Spinal cord (tissue), 10 donors: ENCODE results near the gene VDAC1. TPM values are rescaled to one million over a fixed set of nuclear protein-coding genes. Genes with fewer than 3 reads are reported as not detected.

Experiments
- DNase-seq, 6 donors: peaks; one replicate each; pipeline versions ENCODE4 v3.0.0 to v3.0.0-alpha.2; 2013 to 2015; ENCODE audit warnings: low spot score in 6 of 6, low read depth in 4 of 6
- H3K27ac ChIP-seq: one replicate; pipeline ENCODE4 v1.5.1; 2013; ENCODE audit warnings: low read depth, low read length, control low read depth
- H3K27me3 ChIP-seq: one replicate; pipeline ENCODE4 v1.6.1; 2013; ENCODE audit warnings: low read length; ENCODE audit not compliant: control insufficient read depth, insufficient read depth
- H3K36me3 ChIP-seq: one replicate; pipeline ENCODE4 v1.6.1; 2013; ENCODE audit warnings: low read length; ENCODE audit not compliant: control insufficient read depth, insufficient read depth
- H3K4me1 ChIP-seq: one replicate; pipeline ENCODE4 v1.6.1; 2013; ENCODE audit warnings: low read length; ENCODE audit not compliant: control insufficient read depth, insufficient read depth
- H3K4me3 ChIP-seq: one replicate; pipeline ENCODE4 v1.5.1; 2013; ENCODE audit warnings: low read depth, low read length, control low read depth
- H3K9me3 ChIP-seq: one replicate; pipeline ENCODE4 v1.6.1; 2013; ENCODE audit warnings: low read length; ENCODE audit not compliant: control insufficient read depth, insufficient read depth
- WGBS: methylation state at CpG from one replicate; pipeline ENCODE4 v1.1.5; 2013; ENCODE audit warnings: missing lambda C conversion rate; ENCODE audit not compliant: insufficient coverage; 5-methylcytosine and 5-hydroxymethylcytosine counted together
- polyA plus RNA-seq, 2 donors: library from polyadenylated mRNA; unstranded; fragments of 120-200 nt; gene quantifications; one replicate each; pipeline ENCODE4 v1.2.1, GENCODE V29; 2013; ENCODE audit not compliant: insufficient read length in 2 of 2
- total RNA-seq, 2 donors: library from RNA; depleted of rRNA in 1 of 2; stranded (reverse); fragments of 120-200 nt in 1 of 2; fragments of >200 nt in 1 of 2; gene quantifications; one replicate each; pipeline versions ENCODE4 v1.2.3 to v1.2.4, GENCODE V29; 2013 to 2014
- donor health status: healthy.

Gene VDAC1
- total and polyA plus RNA-seq, 4 donors, result 180 to 230 (median 218) TPM

DNA sequence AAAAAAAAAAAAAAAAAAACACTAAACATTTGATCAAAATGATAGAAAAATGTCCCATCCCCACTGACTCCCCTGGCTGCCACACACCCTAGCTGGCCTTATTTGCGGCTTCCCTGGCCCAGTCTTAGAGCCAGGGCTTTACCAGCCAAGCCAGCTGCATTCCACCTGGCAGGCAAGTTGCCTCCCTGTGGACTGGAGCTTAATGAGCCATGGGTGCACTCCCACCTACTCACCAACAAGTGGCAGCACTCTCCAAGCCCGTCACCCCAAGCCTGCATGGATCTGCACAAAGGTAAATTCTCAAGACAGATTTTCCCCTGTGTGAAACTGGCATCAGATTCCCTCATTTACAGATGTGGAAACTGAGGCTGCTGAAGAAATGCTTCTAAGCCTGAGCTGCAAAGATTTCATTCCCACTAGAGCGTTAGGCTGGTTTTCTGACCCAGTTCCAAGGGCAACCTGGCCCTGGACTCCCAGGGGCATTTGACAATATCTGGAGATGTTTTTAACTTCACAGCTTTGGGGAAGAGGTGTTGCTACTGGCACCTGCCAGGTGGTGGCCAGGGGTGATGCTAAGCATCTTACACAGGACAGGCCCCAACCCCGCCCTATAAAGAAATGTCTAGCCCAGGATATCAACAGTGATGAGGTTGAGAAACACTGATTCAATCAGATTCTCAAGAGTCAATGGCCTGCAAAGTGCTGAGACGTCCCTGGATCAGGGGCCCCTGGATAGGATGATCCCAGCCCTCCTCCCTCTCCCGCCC, 21.9 kb upstream of the VDAC1 start:
- WGBS, result 68% methylated on average over 6 of the region's 6 CpGs
- H3K4me3 ChIP-seq, result no peak overlapping the region
- no peaks in the 10 kb centered on the region for H3K36me3 ChIP-seq
- H3K27me3 ChIP-seq, result no peaks in the 10 kb centered on the region
- H3K9me3 ChIP-seq, result no peaks in the 10 kb centered on the region
- peak in 2 of 6 donors; percentile 37 to 43 for DNase-seq
- H3K27ac ChIP-seq, result no peak overlapping the region
- no peaks in the 10 kb centered on the region for H3K4me1 ChIP-seq

GRCh38 chr5:134025786-134026185, 21.0 kb upstream of the VDAC1 start:
- no peak for DNase-seq
- WGBS, result 100% methylated on average over 2 of the region's 5 CpGs
- H3K27me3 ChIP-seq, result no peaks in the 10 kb centered on the region
- no peak overlapping the region for H3K27ac ChIP-seq
- H3K4me3 ChIP-seq, result no peak overlapping the region
- H3K36me3 ChIP-seq, result no peaks in the 10 kb centered on the region
- H3K4me1 ChIP-seq, result no peaks in the 10 kb centered on the region
- H3K9me3 ChIP-seq, result no peaks in the 10 kb centered on the region

GRCh38 chr5:134024811-134025210, 20.0 kb upstream of the VDAC1 start:
- H3K4me3 ChIP-seq, result no peak overlapping the region
- H3K27me3 ChIP-seq, result no peaks in the 10 kb centered on the region
- no peak overlapping the region for H3K27ac ChIP-seq
- no peaks in the 10 kb centered on the region for H3K4me1 ChIP-seq
- no peaks in the 10 kb centered on the region for H3K9me3 ChIP-seq
- WGBS, result 100% methylated on average over 1 of the region's 2 CpGs
- DNase-seq, result no peak
- no peaks in the 10 kb centered on the region for H3K36me3 ChIP-seq

- WGBS, result 100% methylated on average over 1 of the region's 4 CpGs
- H3K27ac ChIP-seq, result no peak overlapping the region
- H3K27me3 ChIP-seq, result no peaks in the 10 kb centered on the region
- no peak for DNase-seq
- H3K4me3 ChIP-seq, result no peak overlapping the region
- H3K36me3 ChIP-seq, result no peaks in the 10 kb centered on the region
- H3K4me1 ChIP-seq, result no peaks in the 10 kb centered on the region
- H3K9me3 ChIP-seq, result no peaks in the 10 kb centered on the region
Measured at GRCh38 chr5:134022333-134022732, 17.6 kb upstream of the VDAC1 start.

- Histone ChIP-seq H3K4me1 (no peaks in the 10 kb centered on the region), H3K4me3 (no peak overlapping the region), H3K36me3 (no peaks in the 10 kb centered on the region), H3K9me3 (no peaks in the 10 kb centered on the region), H3K27ac (no peak overlapping the region), H3K27me3 (no peaks in the 10 kb centered on the region)
- WGBS, result 82% methylated on average over 4 of the region's 4 CpGs
- no peak for DNase-seq
Measured at GRCh38 chr5:134020188-134020587, 15.4 kb upstream of the VDAC1 start.

GRCh38 chr5:134019636-134020035, 14.9 kb upstream of the VDAC1 start:
- H3K9me3 ChIP-seq, result no peaks in the 10 kb centered on the region
- WGBS, result 100% methylated on average over 1 of the region's 4 CpGs
- H3K4me3 ChIP-seq, result no peak overlapping the region
- no peaks in the 10 kb centered on the region for H3K36me3 ChIP-seq
- no peak for DNase-seq
- no peaks in the 10 kb centered on the region for H3K4me1 ChIP-seq
- H3K27ac ChIP-seq, result no peak overlapping the region
- no peaks in the 10 kb centered on the region for H3K27me3 ChIP-seq

DNA sequence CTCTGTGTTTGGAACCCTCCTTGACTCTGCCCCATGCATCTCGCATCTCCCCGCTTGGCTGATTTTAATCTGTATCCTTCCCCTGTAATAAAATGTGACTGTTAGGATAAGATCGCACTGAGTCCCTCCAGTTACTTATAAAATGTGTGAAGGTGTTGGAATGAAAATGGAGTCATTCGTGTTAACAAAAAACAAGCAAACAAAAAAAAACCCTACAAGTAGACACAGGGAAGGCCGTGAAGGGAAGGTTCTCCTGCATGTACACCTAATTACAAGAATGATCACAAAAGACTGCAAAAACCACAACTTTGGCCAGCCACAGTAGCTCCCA, 14.2 kb upstream of the VDAC1 start:
- Histone ChIP-seq H3K27me3 (no peaks in the 10 kb centered on the region), H3K4me3 (no peak overlapping the region), H3K36me3 (no peaks in the 10 kb centered on the region), H3K27ac (no peak overlapping the region), H3K9me3 (no peaks in the 10 kb centered on the region), H3K4me1 (no peaks in the 10 kb centered on the region)
- DNase-seq, result no peak
- WGBS, result no CpG with 5 or more reads among the region's 5 CpGs

DNA sequence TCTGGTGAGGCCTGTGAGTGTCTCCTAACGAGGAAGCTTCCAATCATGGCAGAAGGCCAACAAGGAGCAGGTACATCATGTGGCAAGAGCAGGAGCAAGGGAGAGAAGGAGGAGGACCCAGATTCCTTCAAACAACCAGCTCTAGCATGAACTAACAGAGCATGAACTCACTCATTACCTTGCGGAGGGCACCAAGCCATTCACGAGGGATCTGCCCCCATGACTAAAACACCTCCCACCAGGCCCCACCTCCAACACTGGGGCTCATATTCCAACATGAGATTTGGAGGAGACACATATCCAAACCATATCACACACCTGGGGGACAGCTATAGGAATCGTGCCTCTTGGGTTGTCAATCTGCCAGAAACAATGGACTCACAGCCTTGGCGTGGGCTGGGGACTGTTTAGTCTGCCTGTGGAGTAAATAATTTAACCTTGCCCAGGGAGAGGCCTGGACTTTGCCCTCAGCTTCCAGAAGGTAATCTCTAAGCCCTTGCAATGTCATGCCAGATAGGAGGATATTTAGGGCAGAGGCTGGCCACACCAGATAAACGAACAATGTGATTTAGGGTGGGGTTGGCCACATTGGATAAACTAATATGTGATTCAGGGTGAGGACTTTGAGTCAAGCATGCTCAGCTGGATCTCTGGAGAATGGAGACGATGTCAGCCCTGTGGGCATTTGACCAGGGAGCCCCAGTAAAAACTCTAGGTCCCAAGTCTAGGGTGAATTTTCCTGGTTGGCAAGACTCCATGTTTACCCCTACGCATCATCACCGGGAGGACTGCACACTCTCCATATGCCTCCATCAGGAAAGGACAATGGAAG, 13.6 kb upstream of the VDAC1 start:
- H3K27ac ChIP-seq, result no peak overlapping the region
- WGBS, result 85% methylated on average over 6 of the region's 9 CpGs
- no peak overlapping the region for H3K4me3 ChIP-seq
- H3K27me3 ChIP-seq, result no peaks in the 10 kb centered on the region
- H3K9me3 ChIP-seq, result no peaks in the 10 kb centered on the region
- H3K36me3 ChIP-seq, result no peaks in the 10 kb centered on the region
- DNase-seq, result no peak
- H3K4me1 ChIP-seq, result no peaks in the 10 kb centered on the region

DNA sequence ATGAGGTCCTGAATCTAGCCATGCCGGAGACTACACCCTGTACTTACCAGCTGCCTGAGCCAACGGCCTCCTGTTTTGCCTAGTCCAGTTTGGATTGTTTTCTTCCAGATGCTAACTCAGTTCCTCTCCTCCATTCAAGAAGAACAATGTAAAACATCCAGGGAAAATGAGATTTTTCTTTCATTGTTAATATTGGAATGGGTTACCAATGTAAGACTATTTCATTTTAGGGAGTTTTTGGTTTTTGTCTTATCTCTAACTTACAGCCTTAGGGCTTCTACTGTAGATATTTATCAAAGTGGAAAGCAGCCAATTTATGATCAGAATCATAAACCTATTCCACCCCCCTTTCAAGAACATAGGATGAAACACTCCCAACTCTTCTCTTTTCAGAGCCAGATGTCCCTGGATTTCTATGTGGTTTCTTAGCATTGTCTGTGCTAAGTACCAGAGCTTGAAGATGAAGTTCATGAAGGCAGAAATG, 3.5 kb upstream of the VDAC1 start:
- WGBS, result 33% methylated on average over 1 of the region's 2 CpGs
- H3K4me1 ChIP-seq, result peaks cover 25% of the 10 kb centered on the region
- DNase-seq, result no peak

More for the DNA sequence above, 3.5 kb upstream of the VDAC1 start:
- H3K36me3 ChIP-seq, result no peaks in the 10 kb centered on the region
- H3K9me3 ChIP-seq, result no peaks in the 10 kb centered on the region
- no peak overlapping the region for H3K4me3 ChIP-seq
- no peaks in the 10 kb centered on the region for H3K27me3 ChIP-seq
- H3K27ac ChIP-seq, result no peak overlapping the region
